ENCODE results near the gene CENPA. TPM values are rescaled to one million over a fixed set of nuclear protein-coding genes. Genes with fewer than 3 reads are reported as not detected.

CENPA gene
- total RNA-seq, 4 donors from 2014 or later = 0.34 TPM; not detected in 3

GRCh38 chr2:26838121-26838906, 52.5 kb downstream of the CENPA start:
- H3K4me1 ChIP-seq = no peaks in the 10 kb centered on the region
- 50% methylated on average over 6 of the region's 6 CpGs for WGBS
- no peak for TF ChIP-seq POLR2AphosphoS5 (IDR thresholded peaks at IDR 0.05)
- H3K9me3 ChIP-seq = no peaks in the 10 kb centered on the region
- peaks cover 0 to 62% (median 2%) of the 10 kb centered on the region in 4 donors for H3K27me3 ChIP-seq
- no peak overlapping the region for H3K4me3 ChIP-seq
- no peak for DNase-seq (ENCODE audit: extremely low spot score)
- no peak overlapping the region for H3K27ac ChIP-seq (replicated peaks in 1 of 4)
- intact Hi-C loops (cut with DNase I) = no loop called here
- H3K36me3 ChIP-seq = no peaks in the 10 kb centered on the region

- WGBS = 84% methylated on average over 4 of the region's 4 CpGs
- TF ChIP-seq POLR2A (IDR thresholded peaks at IDR 0.05; ENCODE audit: low read depth) (no peak), CTCF (IDR thresholded peaks at IDR 0.05) (no peak), EP300 (IDR thresholded peaks at IDR 0.05) (no peak), POLR2AphosphoS5 (IDR thresholded peaks at IDR 0.05) (no peak)
- intact Hi-C loops (cut with DNase I) = no loop called here
Observed at GRCh38 chr2:26840937-26841610, 55.2 kb downstream of the CENPA start.

GRCh38 chr2:26843041-26843440, 57.2 kb downstream of the CENPA start:
- WGBS = 51% methylated on average over 4 of the region's 4 CpGs
- intact Hi-C loops (cut with DNase I) = no loop called here
- no peak overlapping the region for H3K27ac ChIP-seq (replicated peaks in 1 of 4)
- H3K4me3 ChIP-seq = no peak overlapping the region
- H3K27me3 ChIP-seq = peaks cover 4 to 95% (median 28%) of the 10 kb centered on the region in 4 donors
- TF ChIP-seq EP300 (IDR thresholded peaks at IDR 0.05) (no peak), POLR2A (IDR thresholded peaks at IDR 0.05; ENCODE audit: low read depth) (no peak), POLR2AphosphoS5 (IDR thresholded peaks at IDR 0.05) (no peak), CTCF (IDR thresholded peaks at IDR 0.05) (no peak)
- H3K36me3 ChIP-seq = no peaks in the 10 kb centered on the region
- H3K9me3 ChIP-seq = no peaks in the 10 kb centered on the region
- no peak for DNase-seq (ENCODE audit: extremely low spot score)
- H3K4me1 ChIP-seq = peaks cover 14 to 21% (median 21%) of the 10 kb centered on the region in 4 donors

More at GRCh38 chr2:26840937-26841610, 55.2 kb downstream of the CENPA start:
- Histone ChIP-seq H3K9me3 (no peaks in the 10 kb centered on the region), H3K27ac (replicated peaks in 1 of 4) (no peak overlapping the region), H3K27me3 (peaks cover 0 to 80% (median 12%) of the 10 kb centered on the region in 4 donors), H3K4me3 (no peak overlapping the region), H3K36me3 (no peaks in the 10 kb centered on the region), H3K4me1 (peaks cover 0 to 1% (median under 1%) of the 10 kb centered on the region in 4 donors)
- DNase-seq (ENCODE audit: extremely low spot score) = no peak

Other genes with a start within 250 kb of the CENPA start
- gene CIB4, start 144.7 kb upstream of the CENPA start, total RNA-seq = not detected
- 10 to 100 TPM in 1 of 4 donors, 1 to 10 TPM in 3; 2.1 to 13.0 (median 7.9) TPM for gene KCNK3, start 93.3 kb upstream of the CENPA start, total RNA-seq
- gene SLC35F6, start 21.8 kb upstream of the CENPA start, total RNA-seq = 10 to 100 TPM; 31.6 to 50.7 (median 41.3) TPM
- gene DPYSL5, start 62.1 kb downstream of the CENPA start, total RNA-seq = under 1 TPM; 0.13 to 0.50 (median 0.41) TPM
- 10 to 100 TPM in 3 of 4 donors, 1 to 10 TPM in 1; 9.3 to 23.0 (median 13.4) TPM for gene MAPRE3, start 184.6 kb downstream of the CENPA start, total RNA-seq
- gene TMEM214, start 246.9 kb downstream of the CENPA start, total RNA-seq = 10 to 100 TPM; 26.7 to 47.7 (median 35.3) TPM

All from esophagus muscularis mucosa (tissue), 4 donors.